CD4-positive, alpha-beta T cell treated with Interleukin-21 for 1 hour (primary cell): ENCODE data around the gene KRTAP1-3.
"Not testable (repeated sequence)": the region's sequence is repeated elsewhere in the genome, so short reads cannot be mapped to it uniquely, and the experiment has no call there.

Experiments
- DNase-seq: peaks from one replicate; pipeline ENCODE4 v3.0.0-alpha.2; 2020

The KRTAP1-3 gene

DNA sequence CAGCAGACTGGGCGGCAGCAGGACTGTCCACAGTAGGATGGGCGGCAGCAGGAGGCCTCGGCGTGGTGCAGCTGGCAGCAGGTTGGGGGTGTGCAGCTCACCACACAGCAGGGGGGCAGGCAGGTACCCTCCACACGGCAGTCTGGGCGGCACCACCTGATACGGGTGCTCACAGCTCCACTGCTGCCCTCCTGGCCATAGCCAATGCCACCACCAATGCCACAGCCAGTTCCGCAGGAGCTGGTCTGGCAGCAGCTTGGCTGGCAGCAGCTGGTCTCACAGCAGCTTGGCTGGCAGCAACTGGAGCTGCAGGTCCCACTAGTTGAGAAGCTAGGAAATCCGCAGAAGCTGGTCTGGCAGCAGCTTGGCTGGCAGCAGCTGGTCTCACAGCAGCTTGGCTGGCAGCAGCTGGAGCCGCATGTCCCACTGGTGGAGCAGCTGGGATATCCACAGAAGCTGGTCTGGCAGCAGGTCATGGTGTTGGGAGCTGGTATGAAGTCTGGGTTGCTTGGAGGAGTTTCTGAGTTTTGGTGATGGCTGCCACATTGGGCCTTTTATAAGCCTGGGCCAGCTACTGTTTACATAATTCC, at the start of gene KRTAP1-3:
TSS of gene KRTAP1-3 (minus strand) at position 529 of the 590 bp plus-strand sequence. CDS start at position 476, 53 bp downstream.
- not testable (repeated sequence) for DNase-seq

GRCh38 chr17:41084100-41084856, 49.6 kb upstream of the KRTAP1-3 start, which contains the start of gene KRTAP4-7:
Gene KRTAP4-7, plus strand, starts transcription at chr17:41084150. Its CDS starts 57 bp downstream, at chr17:41084207.
- not testable (repeated sequence) for DNase-seq

DNA sequence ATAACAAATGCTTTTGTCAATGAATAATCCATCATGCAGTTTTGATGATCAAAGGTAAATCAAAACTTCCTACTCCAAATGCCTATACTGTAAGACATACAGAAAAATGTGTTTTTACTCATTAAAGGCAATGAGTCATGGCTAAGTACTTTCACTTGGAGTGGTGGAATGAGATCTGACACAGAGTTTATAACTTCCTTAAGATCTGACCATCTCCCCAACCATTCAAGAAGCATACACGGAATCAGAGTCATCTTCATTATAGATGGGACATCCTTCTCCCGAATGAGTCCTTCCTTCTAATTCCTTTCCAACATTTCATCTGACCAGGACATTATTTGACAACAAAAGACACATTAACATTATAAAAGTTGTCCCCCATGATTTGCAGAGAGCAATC, 48.8 kb upstream of the KRTAP1-3 start:
- not testable (repeated sequence) for DNase-seq

DNA sequence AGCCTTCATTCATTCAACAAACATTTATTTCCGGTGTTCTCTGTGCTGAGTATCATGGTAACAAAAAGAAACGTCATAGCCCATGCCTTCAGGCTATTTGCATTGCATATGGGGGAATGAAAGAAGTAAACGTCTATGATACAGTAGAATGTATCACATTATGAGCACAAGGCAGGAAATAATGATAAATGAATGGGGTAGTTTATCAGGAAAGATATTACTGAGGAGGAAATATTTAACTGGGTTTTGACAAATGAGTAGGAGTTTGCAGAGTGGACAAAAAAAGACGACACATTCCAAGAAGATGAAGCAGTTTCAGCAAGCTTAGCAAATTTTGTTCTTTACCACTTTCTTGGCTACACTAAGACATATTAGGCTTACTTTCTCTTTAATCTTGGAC, 48.0 kb upstream of the KRTAP1-3 start:
- no peak for DNase-seq

GRCh38 chr17:41076788-41077187, 42.1 kb upstream of the KRTAP1-3 start:
- DNase-seq: no peak

- no peak for DNase-seq
These were observed 39.0 kb upstream of the KRTAP1-3 start for GRCh38 chr17:41073676-41074075.

DNA sequence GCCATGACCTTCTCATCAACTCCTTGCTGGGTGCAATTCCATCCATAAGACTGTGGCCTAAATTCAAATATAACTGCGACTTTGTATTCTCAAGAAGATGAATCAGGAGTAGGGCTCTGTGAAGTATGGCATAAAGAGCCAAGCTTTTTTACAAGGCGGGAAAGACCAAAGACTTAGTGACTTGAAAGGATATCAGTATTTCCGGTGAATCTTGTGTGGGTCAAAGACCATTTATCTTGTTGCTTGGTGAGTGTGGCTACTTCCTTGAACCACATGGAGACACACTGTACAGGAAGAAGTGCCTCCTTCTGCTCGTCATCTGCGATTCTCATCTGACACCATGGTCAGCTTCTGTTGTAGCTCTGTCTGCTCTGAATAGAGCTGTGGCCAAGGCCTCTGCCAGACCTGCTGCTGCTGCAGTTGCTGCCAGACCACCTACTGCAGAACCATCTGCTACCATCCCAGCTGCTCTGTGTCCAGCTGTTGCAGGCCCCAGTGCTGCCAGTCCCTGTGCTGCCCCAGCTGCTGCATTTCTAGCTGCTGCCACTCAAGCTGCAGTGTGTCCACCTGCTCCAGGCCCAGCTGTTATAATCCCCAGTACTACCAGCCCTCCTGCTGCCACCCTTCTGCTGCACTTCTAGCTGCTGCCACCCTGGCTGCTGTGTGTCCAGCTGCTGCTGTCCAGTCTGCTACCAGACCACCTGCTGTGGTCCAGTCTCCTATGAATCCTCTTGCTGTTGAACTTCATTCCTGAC, 37.1 kb upstream of the KRTAP1-3 start:
- DNase-seq: no peak

DNA sequence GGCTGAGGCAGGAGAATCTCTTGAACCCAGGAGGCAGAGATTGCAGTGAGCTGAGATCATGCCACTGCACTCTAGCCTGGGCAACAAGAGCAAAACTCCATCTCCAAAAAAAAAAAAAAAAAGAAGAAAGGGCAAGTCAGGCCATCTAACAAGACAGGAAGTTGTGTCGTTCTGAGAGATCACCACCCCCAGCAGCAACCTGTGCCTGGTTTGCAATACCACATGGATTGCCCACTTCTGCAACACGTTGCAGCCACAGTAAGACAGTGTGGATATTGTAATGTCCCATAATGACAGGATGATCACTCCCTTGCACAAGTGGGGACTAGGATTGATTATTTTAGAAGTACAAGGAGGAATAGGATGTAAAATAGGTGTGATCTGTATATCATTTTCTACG, 34.4 kb upstream of the KRTAP1-3 start:
- no peak for DNase-seq

DNA sequence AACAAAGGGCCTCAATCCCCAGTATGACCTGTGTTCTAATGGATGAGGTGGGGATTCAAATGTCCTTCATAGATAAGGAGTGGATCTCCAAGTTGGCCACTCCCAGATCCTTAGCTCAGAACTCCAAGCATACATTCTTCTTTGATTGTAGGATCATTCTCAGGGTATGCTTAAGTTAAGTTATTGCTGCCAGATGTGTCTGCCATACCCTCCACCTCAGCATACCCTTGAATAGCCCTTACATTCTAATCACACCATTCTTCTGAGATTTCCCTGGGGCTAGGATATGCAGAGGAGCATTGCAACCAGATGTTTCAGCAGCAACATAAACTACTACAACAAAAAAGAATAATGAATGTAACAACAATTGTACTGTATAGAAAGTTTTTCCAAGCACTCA, 32.6 kb upstream of the KRTAP1-3 start:
- no peak for DNase-seq

DNA sequence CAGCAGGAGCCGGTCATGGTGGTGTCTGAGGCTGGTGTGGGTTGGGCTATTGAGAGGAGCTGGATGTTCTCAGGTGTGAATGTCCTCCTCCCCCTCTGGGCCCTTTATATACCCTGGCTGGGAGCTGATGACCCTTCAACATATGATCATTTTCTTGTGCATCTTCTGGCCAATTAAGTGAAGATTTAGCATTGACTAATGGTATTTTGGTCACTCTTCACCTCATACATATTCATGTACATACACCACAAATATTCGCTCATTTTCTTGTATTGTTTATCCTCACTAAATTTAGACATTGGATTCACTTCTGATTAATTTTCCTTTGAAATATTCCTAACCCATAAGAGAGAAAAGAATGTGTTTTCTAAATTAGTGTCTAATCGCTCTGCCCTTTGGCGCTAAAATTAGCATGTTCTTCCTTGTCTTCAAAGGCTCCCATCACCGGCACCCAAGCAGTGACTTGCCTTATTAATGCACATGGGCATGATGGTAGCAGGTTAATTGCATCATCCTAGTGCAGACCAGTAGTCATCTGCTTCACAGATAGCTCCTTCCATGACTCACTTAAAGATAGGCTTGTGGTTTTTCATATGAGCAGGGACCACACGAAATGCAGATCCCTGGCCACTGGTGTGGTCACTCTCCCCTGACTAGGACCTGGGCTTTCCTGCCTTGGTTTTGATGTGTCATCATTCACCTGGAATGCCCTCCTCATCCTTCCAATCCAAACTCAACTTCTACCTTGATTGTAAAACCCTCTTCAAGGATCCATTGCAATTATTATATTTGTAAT, 31.4 kb upstream of the KRTAP1-3 start, which contains the start of gene KRTAP2-4:
TSS of gene KRTAP2-4 (minus strand) at position 51 of the 796 bp plus-strand sequence. CDS start at position 17, 34 bp downstream.
- no peak for DNase-seq

GRCh38 chr17:41065016-41065689, 30.5 kb upstream of the KRTAP1-3 start:
- not testable (repeated sequence) for DNase-seq

GRCh38 chr17:41064301-41064700, 29.6 kb upstream of the KRTAP1-3 start:
- no peak for DNase-seq

DNA sequence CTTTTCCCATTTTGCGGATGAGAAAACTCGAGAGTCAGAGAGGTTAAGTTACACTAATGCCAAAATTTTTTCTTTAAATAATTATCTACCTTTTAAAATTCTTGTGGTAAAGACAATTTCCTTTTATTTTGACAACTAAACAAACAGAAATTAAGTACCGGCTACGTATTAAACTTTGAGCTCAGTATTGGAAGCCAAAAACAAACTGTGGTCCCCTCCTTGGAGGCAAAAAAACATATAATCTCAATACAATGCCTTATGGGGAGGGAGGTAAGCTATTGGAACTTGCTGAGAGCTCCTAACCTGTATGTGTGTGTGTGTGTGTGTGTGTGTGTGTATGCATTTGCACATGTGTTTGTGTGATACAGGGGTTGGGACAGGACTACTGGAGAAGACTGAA, 28.8 kb upstream of the KRTAP1-3 start:
- no peak for DNase-seq

- DNase-seq: no peak
These were observed 27.3 kb upstream of the KRTAP1-3 start for GRCh38 chr17:41061964-41062363.

DNA sequence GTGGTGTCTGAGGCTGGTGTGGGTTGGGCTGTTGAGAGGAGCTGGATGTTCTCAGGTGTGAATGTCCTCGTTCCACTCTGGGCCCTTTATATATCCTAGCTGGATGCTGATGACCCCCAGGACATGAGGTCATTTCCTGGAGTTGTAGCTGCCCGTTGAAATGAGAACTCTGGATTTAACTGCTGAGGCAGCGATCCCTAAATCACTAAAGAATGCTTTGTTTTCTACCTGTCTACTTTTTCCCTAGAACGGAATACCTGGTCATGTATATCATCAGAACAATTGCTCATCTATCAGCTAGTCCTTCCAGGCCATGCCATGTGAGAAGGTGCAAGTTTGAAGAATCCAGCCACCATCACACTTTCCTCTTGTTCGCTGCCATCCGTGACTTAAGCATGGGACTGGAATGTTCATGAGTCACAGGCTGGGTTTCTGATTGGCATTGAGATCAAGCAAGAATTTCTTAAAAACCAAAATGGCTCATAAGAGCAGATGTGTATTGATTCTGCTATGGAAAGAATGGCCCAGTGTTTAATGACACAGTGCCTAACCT, 25.5 kb upstream of the KRTAP1-3 start, which contains the start of gene KRTAP2-3:
TSS of gene KRTAP2-3 (minus strand) at position 63 of the 553 bp plus-strand sequence. CDS start 64 bp downstream, outside the sequence.
- DNase-seq: no peak

DNA sequence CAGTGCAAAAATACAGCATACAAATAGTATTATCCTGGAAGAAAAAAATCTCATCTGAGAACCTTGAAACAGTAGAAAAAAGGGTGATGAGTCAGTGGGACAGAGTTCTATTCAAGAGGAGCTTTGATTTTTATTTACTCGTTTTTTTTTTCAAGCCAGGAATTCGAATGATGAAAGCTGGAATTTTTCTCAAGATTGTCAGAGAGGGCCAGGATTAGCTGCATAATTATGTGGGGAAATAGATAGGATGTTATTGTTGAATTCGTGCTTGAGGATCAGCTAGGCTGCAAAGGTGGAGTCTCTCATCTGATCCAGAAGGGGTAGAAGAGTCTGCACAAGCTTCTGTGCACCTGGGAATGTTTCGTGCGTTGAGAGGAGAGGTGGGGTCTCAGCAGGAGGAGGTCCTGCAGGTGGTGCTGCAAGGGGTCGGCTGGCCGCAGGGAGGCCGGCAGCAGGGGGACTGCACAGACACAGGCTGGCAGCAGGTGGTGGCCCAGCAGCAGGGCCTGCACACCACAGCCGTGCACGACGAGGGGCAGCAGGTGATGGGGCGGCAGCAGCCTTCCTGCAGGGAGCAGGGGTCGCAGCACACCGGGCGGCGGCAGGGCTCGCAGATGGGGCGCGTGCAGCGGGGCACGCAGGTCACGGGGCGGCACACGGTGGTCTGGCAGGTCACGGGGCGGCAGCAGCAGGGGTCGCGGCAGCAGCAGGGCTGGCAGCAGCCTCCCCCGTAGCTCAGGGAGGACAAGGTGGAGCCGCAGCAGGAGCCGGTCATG, 24.8 kb upstream of the KRTAP1-3 start:
- DNase-seq: not testable (repeated sequence)

GRCh38 chr17:41058741-41059140, 24.1 kb upstream of the KRTAP1-3 start:
- no peak for DNase-seq

DNA sequence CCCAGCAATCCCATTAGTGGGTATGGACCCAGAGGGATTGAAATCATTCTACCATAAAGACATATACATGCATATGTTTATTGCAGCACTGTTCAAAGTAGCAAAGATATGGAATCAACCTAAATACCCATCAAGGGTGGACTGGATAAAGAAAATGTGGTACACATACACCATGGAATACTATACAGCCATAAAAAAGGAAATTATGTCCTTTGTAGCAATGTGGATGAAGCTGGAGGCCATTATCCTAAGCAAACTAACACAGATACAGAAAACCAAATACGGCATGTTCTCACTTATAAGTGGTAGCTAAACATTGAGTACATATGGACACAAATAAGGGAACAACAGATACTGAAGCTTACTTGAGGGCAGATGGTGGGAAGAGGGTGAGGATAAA, 22.9 kb upstream of the KRTAP1-3 start:
- DNase-seq: no peak

DNA sequence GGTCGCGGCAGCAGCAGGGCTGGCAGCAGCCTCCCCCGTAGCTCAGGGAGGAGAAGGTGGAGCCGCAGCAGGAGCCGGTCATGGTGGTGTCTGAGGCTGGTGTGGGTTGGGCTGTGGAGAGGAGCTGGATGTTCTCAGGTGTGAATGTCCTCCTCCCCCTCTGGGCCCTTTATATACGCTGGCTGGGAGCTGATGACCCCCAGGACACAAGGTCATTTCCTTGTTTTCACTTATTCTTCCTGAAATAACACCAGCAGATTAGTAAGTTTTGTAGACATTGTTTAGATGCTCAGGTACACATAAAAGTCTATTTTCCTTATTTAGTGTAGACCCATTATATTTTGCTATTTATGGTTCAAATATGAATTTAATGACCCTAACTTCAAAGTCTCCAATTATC, 20.5 kb upstream of the KRTAP1-3 start, which contains the start of gene KRTAP2-2:
TSS of gene KRTAP2-2 (minus strand) at position 101 of the 400 bp plus-strand sequence. CDS start at position 82, 19 bp downstream.
- not testable (repeated sequence) for DNase-seq

DNA sequence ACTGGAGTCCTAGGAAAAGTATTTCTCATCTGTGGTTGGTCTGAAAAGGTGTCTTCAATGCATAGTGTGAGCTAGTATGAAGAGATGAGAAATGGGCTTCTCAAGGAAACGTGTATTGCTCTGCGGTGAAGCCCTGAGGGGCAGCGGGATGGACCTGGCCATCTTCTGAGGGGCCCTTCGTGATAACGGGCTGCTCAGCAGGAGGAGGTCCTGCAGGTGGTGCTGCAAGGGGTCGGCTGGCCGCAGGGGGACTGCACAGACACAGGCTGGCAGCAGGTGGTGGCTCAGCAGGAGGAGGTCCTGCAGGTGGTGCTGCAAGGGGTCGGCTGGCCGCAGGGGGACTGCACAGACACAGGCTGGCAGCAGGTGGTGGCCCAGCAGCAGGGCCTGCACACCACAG, 19.9 kb upstream of the KRTAP1-3 start:
- not testable (repeated sequence) for DNase-seq

DNA sequence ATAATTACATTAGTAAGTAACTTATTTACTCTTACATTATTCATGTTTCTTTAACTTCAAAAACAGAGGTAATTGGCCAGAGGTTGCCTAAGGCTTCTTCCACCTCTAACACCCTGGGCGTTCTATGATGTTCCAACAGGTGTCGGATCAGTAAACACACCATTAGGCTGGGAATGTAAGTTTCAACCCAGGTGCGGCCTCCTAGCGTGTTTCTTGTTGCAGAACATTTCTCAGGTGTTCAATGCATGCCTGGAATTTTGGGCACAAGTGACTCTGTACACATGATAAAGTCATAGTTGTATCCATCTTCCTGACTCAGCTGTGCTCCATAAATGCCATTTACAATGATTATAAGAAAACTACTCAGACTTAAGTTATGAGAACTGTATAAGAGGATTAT, 19.4 kb upstream of the KRTAP1-3 start:
- DNase-seq: no peak
